Fibroblast of skin of back (primary cell): ENCODE results near the gene STK32A.
A peak's percentile ranks its signal among the peaks of the same experiment; 100 is the strongest.

Experiments
- DNase-seq: peaks from one replicate; pipeline ENCODE4 v3.0.0-alpha.2; 2013

Gene STK32A

GRCh38 chr5:147393874-147394672, 159.2 kb downstream of the STK32A start:
- DNase-seq: no peak

GRCh38 chr5:147396070-147396823, 161.4 kb downstream of the STK32A start:
- no peak for DNase-seq

- no peak for DNase-seq
These were observed 162.8 kb downstream of the STK32A start for GRCh38 chr5:147397616-147398015.

- DNase-seq: no peak
These were observed 164.0 kb downstream of the STK32A start for GRCh38 chr5:147398860-147399259.

GRCh38 chr5:147400126-147400809, 165.4 kb downstream of the STK32A start:
- DNase-seq: no peak

- no peak for DNase-seq
These were observed 166.1 kb downstream of the STK32A start for GRCh38 chr5:147400881-147401280.

GRCh38 chr5:147403651-147404640, 169.1 kb downstream of the STK32A start:
- DNase-seq: peak; percentile 99

GRCh38 chr5:147404706-147405105, 169.9 kb downstream of the STK32A start:
- no peak for DNase-seq

GRCh38 chr5:147406636-147407035, 171.8 kb downstream of the STK32A start:
- DNase-seq: peak; percentile 74

- DNase-seq: peak; percentile 94
These were observed 172.4 kb downstream of the STK32A start for GRCh38 chr5:147407094-147407681.

GRCh38 chr5:147408980-147409379, 174.2 kb downstream of the STK32A start:
- DNase-seq: no peak

GRCh38 chr5:147410496-147411358, 175.9 kb downstream of the STK32A start:
- DNase-seq: no peak

GRCh38 chr5:147411359-147412319, 176.8 kb downstream of the STK32A start:
- no peak for DNase-seq

- DNase-seq: no peak
These were observed 177.7 kb downstream of the STK32A start for GRCh38 chr5:147412561-147412960.

GRCh38 chr5:147413266-147413665, 178.4 kb downstream of the STK32A start:
- DNase-seq: no peak

GRCh38 chr5:147415651-147416050, 180.8 kb downstream of the STK32A start:
- DNase-seq: no peak

GRCh38 chr5:147417135-147417813, 182.4 kb downstream of the STK32A start:
- DNase-seq: peak; percentile 80

- DNase-seq: no peak
These were observed 183.8 kb downstream of the STK32A start for GRCh38 chr5:147418613-147419012.
